DOHH2 (cell line): ENCODE results near the gene TMEM229B.
A peak's percentile ranks its signal among the peaks of the same experiment; 100 is the strongest.

Experiments used
- H3F3A ChIP-seq: fragments of 200-600 bp; sonication (generic), shearing (Covaris generic); 2 replicates; pipeline ENCODE4 v1.6.0; 2016; ENCODE audit warnings: antibody characterized with exemption, mild to moderate bottlenecking; ENCODE audit not compliant: control insufficient read depth, insufficient read depth
- H3K27ac ChIP-seq: fragments of 200-600 bp; sonication (generic); 2 replicates; pipeline ENCODE4 v1.5.1; 2014; ENCODE audit warnings: low read depth, mild to moderate bottlenecking, low read length, moderate library complexity
- H3K27me3 ChIP-seq: fragments of 200-600 bp; sonication (generic); 2 replicates; pipeline ENCODE4 v1.6.1; 2014; ENCODE audit warnings: mild to moderate bottlenecking, low read length, mixed read lengths; ENCODE audit not compliant: control insufficient read depth
- H3K36me3 ChIP-seq: fragments of 200-600 bp; sonication (generic); 2 replicates; pipeline ENCODE4 v1.6.1; 2014; ENCODE audit warnings: mild to moderate bottlenecking, low read length, moderate library complexity, mixed read lengths; ENCODE audit not compliant: control insufficient read depth
- H3K4me1 ChIP-seq: fragments of 200-600 bp; sonication (generic); 2 replicates; pipeline ENCODE4 v1.6.1; 2014; ENCODE audit warnings: mild to moderate bottlenecking, low read length, mixed read lengths; ENCODE audit not compliant: control insufficient read depth
- H3K4me2 ChIP-seq: fragments of 200-600 bp; sonication (generic); 2 replicates; pipeline ENCODE4 v1.6.0; 2014; ENCODE audit warnings: mild to moderate bottlenecking, low read length, moderate library complexity
- H3K4me3 ChIP-seq: fragments of 200-600 bp; sonication (generic); 2 replicates; pipeline ENCODE4 v1.5.1; 2014; ENCODE audit warnings: mild to moderate bottlenecking, low read length, mixed read lengths
- H3K79me2 ChIP-seq: fragments of 200-600 bp; sonication (generic); 2 replicates; pipeline ENCODE4 v1.6.1; 2014; ENCODE audit warnings: mild to moderate bottlenecking, low read length, mixed read lengths; ENCODE audit not compliant: control insufficient read depth
- H3K9me2 ChIP-seq: fragments of 200-600 bp; sonication (generic); replicated peaks from 2 replicates; pipeline ENCODE4 v1.6.1; 2014; ENCODE audit warnings: mild to moderate bottlenecking, low read length, mixed read lengths; ENCODE audit not compliant: control insufficient read depth
- H3K9me3 ChIP-seq: fragments of 200-600 bp; sonication (generic); 2 replicates; pipeline ENCODE4 v1.6.1; 2014; ENCODE audit warnings: antibody characterized with exemption, low read length, mixed read lengths; ENCODE audit not compliant: control insufficient read depth, insufficient read depth
- H4K20me1 ChIP-seq: fragments of 200-600 bp; sonication (generic); 2 replicates; pipeline ENCODE4 v1.6.0; 2014; ENCODE audit warnings: low read depth, mild to moderate bottlenecking, antibody characterized with exemption, low read length, moderate library complexity; ENCODE audit not compliant: control insufficient read depth, insufficient read depth
- CTCF ChIP-seq: fragments of 200-600 bp; sonication (generic); IDR thresholded peaks from one replicate; pipeline ENCODE4 v1.5.1; 2014; ENCODE audit warnings: antibody characterized with exemption, mild to moderate bottlenecking, low read depth, low read length; ENCODE audit not compliant: poor library complexity, severe bottlenecking
- EZH2phosphoT487 ChIP-seq: fragments of 200-600 bp; sonication (generic); IDR thresholded peaks from 2 replicates; pipeline ENCODE4 v1.6.1; 2017; ENCODE audit warnings: borderline replicate concordance, mild to moderate bottlenecking, antibody characterized with exemption, low read length, moderate library complexity, mixed read lengths

The TMEM229B gene

GRCh38 chr14:67492538-67492937 lies 4.0 kb upstream of the TMEM229B start:
- H3K27ac ChIP-seq = peak overlapping the region; percentile 36; the same call in 1 of the 2 replicates
- peaks cover 49% of the 10 kb centered on the region for H3K4me1 ChIP-seq
- TF ChIP-seq EZH2phosphoT487 = no peak
- no peak for TF ChIP-seq CTCF

GRCh38 chr14:67491741-67492507 lies 3.4 kb upstream of the TMEM229B start:
- no peaks in the 10 kb centered on the region for H3K36me3 ChIP-seq
- no peaks in the 10 kb centered on the region for H3F3A ChIP-seq
- no peak overlapping the region for H3K27ac ChIP-seq
- no peak overlapping the region for H3K4me3 ChIP-seq
- H3K27me3 ChIP-seq = no peaks in the 10 kb centered on the region
- TF ChIP-seq CTCF (no peak), EZH2phosphoT487 (no peak)
- no peaks in the 10 kb centered on the region for H4K20me1 ChIP-seq
- H3K4me2 ChIP-seq = no peak overlapping the region
- no peaks in the 10 kb centered on the region for H3K79me2 ChIP-seq
- H3K9me3 ChIP-seq = peaks cover 18% of the 10 kb centered on the region
- H3K9me2 ChIP-seq = no peaks in the 10 kb centered on the region
- peaks cover 55% of the 10 kb centered on the region for H3K4me1 ChIP-seq

More at GRCh38 chr14:67492538-67492937, 4.0 kb upstream of the TMEM229B start:
- Histone ChIP-seq H3K27me3 (no peaks in the 10 kb centered on the region), H3K9me2 (no peaks in the 10 kb centered on the region), H3K4me2 (peak overlapping the region; percentile 36; the same call in 1 of the 2 replicates), H3K36me3 (no peaks in the 10 kb centered on the region), H3K79me2 (no peaks in the 10 kb centered on the region), H4K20me1 (no peaks in the 10 kb centered on the region), H3K4me3 (0 out of 2 replicates have a peak overlapping the region, but pooled peaks have one; percentile 0), H3F3A (no peaks in the 10 kb centered on the region), H3K9me3 (peaks cover 18% of the 10 kb centered on the region)

GRCh38 chr14:67491285-67491684 lies 2.8 kb upstream of the TMEM229B start:
- Histone ChIP-seq H3K79me2 (no peaks in the 10 kb centered on the region), H3K27me3 (no peaks in the 10 kb centered on the region), H3K36me3 (no peaks in the 10 kb centered on the region), H3F3A (no peaks in the 10 kb centered on the region), H3K4me3 (no peak overlapping the region), H3K27ac (no peak overlapping the region), H3K4me1 (peaks cover 55% of the 10 kb centered on the region), H3K9me2 (no peaks in the 10 kb centered on the region), H4K20me1 (no peaks in the 10 kb centered on the region), H3K4me2 (no peak overlapping the region), H3K9me3 (peaks cover 18% of the 10 kb centered on the region)
- TF ChIP-seq CTCF (no peak), EZH2phosphoT487 (no peak)
